Loucy (cell line): ENCODE results near the gene PCDHGA1.

Experiments used
- EZH2phosphoT487 ChIP-seq: fragments of 200-600 bp; IDR thresholded peaks from 2 replicates; pipeline ENCODE4 v1.6.1; 2018; ENCODE audit warnings: antibody characterized with exemption, mild to moderate bottlenecking, moderate library complexity, borderline replicate concordance
- TF ChIP-seq, protein P1 (sequence below): fragments of 200-600 bp; sonication (generic); conservative IDR thresholded peaks from 2 replicates; pipeline ENCODE4 v1.5.1; 2014; ENCODE audit warnings: mild to moderate bottlenecking, antibody characterized with exemption, low read length

DNA sequence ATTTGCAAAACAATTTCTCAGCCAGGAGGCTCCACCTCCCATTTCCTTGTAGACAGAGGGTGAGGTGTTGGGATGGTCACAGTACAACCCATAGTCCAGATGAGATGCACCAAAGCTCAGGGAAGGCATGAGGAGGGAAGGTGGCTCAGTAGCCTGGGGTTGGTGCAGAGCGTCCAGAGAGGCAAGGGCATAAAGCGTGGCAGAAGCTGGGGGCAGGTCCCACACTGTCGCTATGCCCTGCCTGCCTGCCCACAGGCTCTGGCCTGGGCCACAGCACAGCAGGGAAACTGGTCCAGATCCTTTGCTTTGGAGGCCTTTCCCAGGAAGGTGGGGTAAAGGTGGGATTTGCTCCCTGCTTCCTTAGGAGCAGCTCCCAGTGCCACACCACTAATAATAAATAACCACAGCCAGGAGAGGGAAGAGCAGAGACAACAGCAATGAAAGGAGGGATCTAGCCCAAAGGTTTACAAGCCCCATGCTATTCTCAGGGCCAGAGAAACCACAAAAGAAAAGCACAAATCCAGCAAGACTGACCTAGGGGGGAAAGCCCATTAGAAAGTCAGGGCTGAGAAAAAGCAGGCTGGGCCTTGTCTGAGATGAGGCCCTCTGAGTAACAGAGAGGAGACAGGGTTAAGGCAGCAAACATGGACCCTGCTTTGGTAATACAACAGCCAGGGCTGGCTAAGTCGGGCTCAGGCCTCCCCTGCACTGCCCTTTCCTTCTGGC, 185.8 kb downstream of the PCDHGA1 start:
- TF ChIP-seq, protein P1, sequence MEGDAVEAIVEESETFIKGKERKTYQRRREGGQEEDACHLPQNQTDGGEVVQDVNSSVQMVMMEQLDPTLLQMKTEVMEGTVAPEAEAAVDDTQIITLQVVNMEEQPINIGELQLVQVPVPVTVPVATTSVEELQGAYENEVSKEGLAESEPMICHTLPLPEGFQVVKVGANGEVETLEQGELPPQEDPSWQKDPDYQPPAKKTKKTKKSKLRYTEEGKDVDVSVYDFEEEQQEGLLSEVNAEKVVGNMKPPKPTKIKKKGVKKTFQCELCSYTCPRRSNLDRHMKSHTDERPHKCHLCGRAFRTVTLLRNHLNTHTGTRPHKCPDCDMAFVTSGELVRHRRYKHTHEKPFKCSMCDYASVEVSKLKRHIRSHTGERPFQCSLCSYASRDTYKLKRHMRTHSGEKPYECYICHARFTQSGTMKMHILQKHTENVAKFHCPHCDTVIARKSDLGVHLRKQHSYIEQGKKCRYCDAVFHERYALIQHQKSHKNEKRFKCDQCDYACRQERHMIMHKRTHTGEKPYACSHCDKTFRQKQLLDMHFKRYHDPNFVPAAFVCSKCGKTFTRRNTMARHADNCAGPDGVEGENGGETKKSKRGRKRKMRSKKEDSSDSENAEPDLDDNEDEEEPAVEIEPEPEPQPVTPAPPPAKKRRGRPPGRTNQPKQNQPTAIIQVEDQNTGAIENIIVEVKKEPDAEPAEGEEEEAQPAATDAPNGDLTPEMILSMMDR, result no peak
- TF ChIP-seq EZH2phosphoT487, result no peak
